Testis (tissue), 2 donors: ENCODE results near the gene ADGRA1.

ENCODE experiments used
- POLR2A ChIP-seq: fragments of 450-650 bp; IDR thresholded peaks from one replicate; pipeline ENCODE4 v1.6.1; 2017; ENCODE audit warnings: antibody characterized with exemption, mild to moderate bottlenecking, moderate library complexity
- TF ChIP-seq, protein P1 (sequence below), 3 experiments: fragments of 450-650 bp in 2 of 3; fragments of 200-600 bp in 1 of 3; sonication (generic) in 1 of 3; IDR thresholded peaks; one replicate each; pipeline ENCODE4 v1.5.1; 2016 to 2019; ENCODE audit warnings: antibody characterized with exemption in 3 of 3, mild to moderate bottlenecking in 2 of 3, moderate library complexity in 1 of 3

DNA sequence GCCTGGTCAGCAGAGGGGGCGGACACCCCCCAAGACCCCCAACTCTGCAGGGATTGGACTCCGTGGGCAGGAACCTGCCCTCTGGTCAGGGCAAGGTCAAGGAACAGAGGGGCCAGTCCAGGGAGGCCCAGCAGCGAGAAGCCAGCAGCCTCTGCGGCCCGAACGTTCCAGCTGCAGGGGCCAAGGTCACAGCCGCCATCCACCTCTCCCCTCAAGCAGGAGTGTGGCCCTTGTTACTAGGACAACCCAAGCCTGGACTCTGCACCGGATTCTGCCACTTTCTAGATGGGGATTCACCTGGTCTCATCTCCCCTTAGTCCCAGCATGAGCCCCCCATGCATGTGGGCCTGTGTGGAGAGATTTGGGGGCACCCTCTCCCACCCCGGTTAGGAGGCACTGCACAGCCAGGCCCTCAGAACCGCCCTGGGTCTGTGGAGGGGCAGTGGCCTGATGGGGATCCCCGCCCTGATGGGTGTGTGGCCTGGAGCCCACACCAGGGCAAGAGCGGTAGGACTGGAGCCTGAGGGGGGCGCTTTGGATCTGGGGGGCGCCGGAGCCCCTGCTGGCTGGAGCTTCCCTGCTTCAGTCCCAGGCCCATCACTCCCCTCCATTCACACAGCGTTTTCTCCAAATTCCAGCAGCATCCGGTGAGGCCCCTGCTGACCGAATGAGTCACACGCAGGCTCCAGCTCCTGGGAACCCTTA lies 18.1 kb downstream of the ADGRA1 start:
- TF ChIP-seq, protein P1, sequence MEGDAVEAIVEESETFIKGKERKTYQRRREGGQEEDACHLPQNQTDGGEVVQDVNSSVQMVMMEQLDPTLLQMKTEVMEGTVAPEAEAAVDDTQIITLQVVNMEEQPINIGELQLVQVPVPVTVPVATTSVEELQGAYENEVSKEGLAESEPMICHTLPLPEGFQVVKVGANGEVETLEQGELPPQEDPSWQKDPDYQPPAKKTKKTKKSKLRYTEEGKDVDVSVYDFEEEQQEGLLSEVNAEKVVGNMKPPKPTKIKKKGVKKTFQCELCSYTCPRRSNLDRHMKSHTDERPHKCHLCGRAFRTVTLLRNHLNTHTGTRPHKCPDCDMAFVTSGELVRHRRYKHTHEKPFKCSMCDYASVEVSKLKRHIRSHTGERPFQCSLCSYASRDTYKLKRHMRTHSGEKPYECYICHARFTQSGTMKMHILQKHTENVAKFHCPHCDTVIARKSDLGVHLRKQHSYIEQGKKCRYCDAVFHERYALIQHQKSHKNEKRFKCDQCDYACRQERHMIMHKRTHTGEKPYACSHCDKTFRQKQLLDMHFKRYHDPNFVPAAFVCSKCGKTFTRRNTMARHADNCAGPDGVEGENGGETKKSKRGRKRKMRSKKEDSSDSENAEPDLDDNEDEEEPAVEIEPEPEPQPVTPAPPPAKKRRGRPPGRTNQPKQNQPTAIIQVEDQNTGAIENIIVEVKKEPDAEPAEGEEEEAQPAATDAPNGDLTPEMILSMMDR (IDR thresholded peaks at IDR 0.05) = no peak
- no peak for TF ChIP-seq POLR2A
